TTC549 (cell line): ENCODE results near the gene SPOCK2.
"Not testable (repeated sequence)": the region's sequence is repeated elsewhere in the genome, so short reads cannot be mapped to it uniquely, and the experiment has no call there.

Experiments used
- FAIRE-seq: peaks from 2 replicates; lab custom pipeline; 2012; peaks lifted over from hg19 to GRCh38; lab: Jason Lieb, UNC

Gene SPOCK2

GRCh38 chr10:72087969-72088888 is at the start of gene SPOCK2:
Gene SPOCK2 (minus strand): TSS chr10:72088551. CDS start chr10:72088328, 223 bp downstream.
- FAIRE-seq, result no peak

GRCh38 chr10:72137583-72137982 is 49.2 kb upstream of the SPOCK2 start:
- FAIRE-seq, result no peak

- FAIRE-seq, result not testable (repeated sequence)
These were observed 47.9 kb upstream of the SPOCK2 start for GRCh38 chr10:72136225-72136624.

GRCh38 chr10:72134785-72135767 is 46.7 kb upstream of the SPOCK2 start:
- FAIRE-seq, result no peak

- FAIRE-seq, result no peak
These were observed 45.2 kb upstream of the SPOCK2 start for GRCh38 chr10:72133517-72133916.

GRCh38 chr10:72132854-72133253 is 44.5 kb upstream of the SPOCK2 start:
- no peak for FAIRE-seq

- no peak for FAIRE-seq
These were observed 39.2 kb upstream of the SPOCK2 start for GRCh38 chr10:72127571-72127970.

GRCh38 chr10:72126872-72127232 is 38.5 kb upstream of the SPOCK2 start:
- no peak for FAIRE-seq

GRCh38 chr10:72126184-72126871 is 38.0 kb upstream of the SPOCK2 start:
- FAIRE-seq, result peak; percentile 76

- FAIRE-seq, result no peak
These were observed 36.6 kb upstream of the SPOCK2 start for GRCh38 chr10:72124989-72125388.

GRCh38 chr10:72124381-72124780 is 36.0 kb upstream of the SPOCK2 start:
- no peak for FAIRE-seq

GRCh38 chr10:72123616-72124015 is 35.3 kb upstream of the SPOCK2 start:
- no peak for FAIRE-seq

- no peak for FAIRE-seq
These were observed 33.9 kb upstream of the SPOCK2 start for GRCh38 chr10:72122221-72122620.

GRCh38 chr10:72121389-72121788 is 33.0 kb upstream of the SPOCK2 start:
- no peak for FAIRE-seq

- no peak for FAIRE-seq
These were observed 28.0 kb upstream of the SPOCK2 start for GRCh38 chr10:72116372-72116771.

GRCh38 chr10:72114706-72115450 is 26.5 kb upstream of the SPOCK2 start:
- no peak for FAIRE-seq

- no peak for FAIRE-seq
These were observed 22.5 kb upstream of the SPOCK2 start for GRCh38 chr10:72110673-72111401.

GRCh38 chr10:72109636-72110157 is 21.3 kb upstream of the SPOCK2 start:
- no peak for FAIRE-seq

- FAIRE-seq, result no peak
These were observed 20.7 kb upstream of the SPOCK2 start for GRCh38 chr10:72108830-72109635.

GRCh38 chr10:72108004-72108370 is 19.6 kb upstream of the SPOCK2 start:
- FAIRE-seq, result not testable (repeated sequence)
